IMR-90 (cell line): Measurements from ENCODE around the gene RARB. TPM values are rescaled to one million over a fixed set of nuclear protein-coding genes. Genes with fewer than 3 reads are reported as not detected.

Experiments
- ATAC-seq: fragments of 200-7000 bp; cut with Tn5 transposase; 2 replicates; pipeline ENCODE4 v1.9.1; 2020; ENCODE audit warnings: low read depth, mild to moderate bottlenecking, moderate library complexity
- BruUV-seq: library from RNA; stranded (reverse); fragments of 400-500 nt; replicated peaks from 2 replicates; lab custom pipeline; 2021; lab: Mats Ljungman, UMichigan
- CTCF ChIA-PET: fragments of 300-600 bp; formaldehyde crosslinking; extraction: SDS; loops from one replicate; lab custom pipeline; 2021; ENCODE audit warnings: antibody characterized with exemption; lab: Yijun Ruan, JAX
- POLR2A ChIA-PET: fragments of 300-600 bp; sonication (Branson Sonifier 250); formaldehyde crosslinking; loops from one replicate; lab custom pipeline; 2022; ENCODE audit warnings: antibody characterized with exemption; ENCODE audit not compliant: unreplicated experiment; lab: Charles Lee
- DNase-seq: peaks from one replicate; pipeline ENCODE4 v3.0.0; 2013
- H2AFZ ChIP-seq: replicated peaks from 2 replicates; pipeline ENCODE3; 2013; ENCODE audit warnings: low read length, mild to moderate bottlenecking; ENCODE audit not compliant: poor library complexity
- H2AK5ac ChIP-seq: 2 replicates; pipeline ENCODE4 v1.6.1; 2013; ENCODE audit warnings: low read depth, low read length, inconsistent platforms
- H2AK9ac ChIP-seq: replicated peaks from 2 replicates; pipeline ENCODE3; 2013; ENCODE audit warnings: mild to moderate bottlenecking, low read depth, low read length, moderate library complexity; ENCODE audit not compliant: poor library complexity
- H2BK120ac ChIP-seq: 2 replicates; pipeline ENCODE4 v1.6.1; 2013; ENCODE audit warnings: low read depth, low read length, inconsistent platforms
- H2BK15ac ChIP-seq: 3 replicates; pipeline ENCODE4 v1.6.1; 2013; ENCODE audit warnings: low read depth, low read length, inconsistent platforms
- H2BK20ac ChIP-seq: 2 replicates; pipeline ENCODE4 v1.6.1; 2013; ENCODE audit warnings: low read depth, mild to moderate bottlenecking, inconsistent platforms, low read length, moderate library complexity
- H2BK5ac ChIP-seq: 2 replicates; pipeline ENCODE4 v1.6.1; 2013; ENCODE audit warnings: mild to moderate bottlenecking, low read depth, low read length, inconsistent platforms; ENCODE audit not compliant: poor library complexity, severe bottlenecking
- H3K14ac ChIP-seq: replicated peaks from 2 replicates; pipeline ENCODE4 v1.6.1; 2013; ENCODE audit warnings: low read depth, low read length, inconsistent platforms
- H3K18ac ChIP-seq: 2 replicates; pipeline ENCODE4 v1.6.1; 2013; ENCODE audit warnings: low read depth, low read length, control low read depth
- H3K23ac ChIP-seq: 2 replicates; pipeline ENCODE4 v1.6.1; 2013; ENCODE audit warnings: low read depth, low read length, inconsistent platforms
- H3K27ac ChIP-seq: 2 replicates; pipeline ENCODE4 v1.5.1; 2013; ENCODE audit warnings: mild to moderate bottlenecking, control low read depth, low read length; ENCODE audit not compliant: insufficient read depth
- H3K27me3 ChIP-seq: 2 replicates; pipeline ENCODE4 v1.6.1; 2013; ENCODE audit warnings: low read length; ENCODE audit not compliant: control insufficient read depth, insufficient read depth
- H3K36me3 ChIP-seq: 2 replicates; pipeline ENCODE4 v1.6.1; 2013; ENCODE audit warnings: low read length, mixed read lengths; ENCODE audit not compliant: control insufficient read depth, insufficient read depth
- H3K4ac ChIP-seq: 2 replicates; pipeline ENCODE4 v1.6.1; 2013; ENCODE audit warnings: low read depth, low read length, inconsistent platforms
- H3K4me1 ChIP-seq: 2 replicates; pipeline ENCODE4 v1.6.1; 2013; ENCODE audit warnings: low read length, mixed read lengths; ENCODE audit not compliant: control insufficient read depth, insufficient read depth
- H3K4me2 ChIP-seq: 2 replicates; pipeline ENCODE4 v1.6.1; 2013; ENCODE audit warnings: low read depth, mild to moderate bottlenecking, control low read depth, low read length, moderate library complexity
- H3K4me3 ChIP-seq: 2 replicates; pipeline ENCODE4 v1.5.1; 2013; ENCODE audit warnings: low read depth, mild to moderate bottlenecking, control low read depth, low read length, moderate library complexity; ENCODE audit not compliant: insufficient read depth
- H3K56ac ChIP-seq: 2 replicates; pipeline ENCODE4 v1.6.1; 2013; ENCODE audit warnings: low read length, inconsistent platforms; ENCODE audit not compliant: insufficient read depth; ENCODE audit errors: extremely low read depth
- H3K79me1 ChIP-seq, 2 experiments: 2 replicates each; pipeline ENCODE4 v1.6.1; 2013; ENCODE audit warnings: low read length in 2 of 2, inconsistent platforms in 1 of 2, low read depth in 1 of 2
- H3K9ac ChIP-seq: 2 replicates; pipeline ENCODE4 v1.6.1; 2013; ENCODE audit warnings: low read depth, low read length, control low read depth
- H3K9me1 ChIP-seq: 2 replicates; pipeline ENCODE4 v1.6.1; 2013; ENCODE audit warnings: low read length, inconsistent platforms; ENCODE audit not compliant: insufficient read depth
- H3K9me3 ChIP-seq: 2 replicates; pipeline ENCODE4 v1.6.1; 2013; ENCODE audit warnings: low read length; ENCODE audit not compliant: control insufficient read depth, insufficient read depth
- H4K20me1 ChIP-seq: 2 replicates; pipeline ENCODE4 v1.6.1; 2013; ENCODE audit warnings: low read length, inconsistent platforms; ENCODE audit not compliant: insufficient read depth
- H4K5ac ChIP-seq: 2 replicates; pipeline ENCODE4 v1.6.1; 2013; ENCODE audit warnings: mild to moderate bottlenecking, low read depth, low read length, control low read depth
- H4K8ac ChIP-seq, 2 experiments: 2 replicates each; pipeline ENCODE4 v1.6.1; 2013; ENCODE audit warnings: low read depth in 2 of 2, low read length in 2 of 2, control low read depth in 1 of 2, inconsistent platforms in 1 of 2
- H4K91ac ChIP-seq: 2 replicates; pipeline ENCODE4 v1.6.1; 2013; ENCODE audit warnings: low read depth, low read length, inconsistent platforms; ENCODE audit not compliant: insufficient read depth
- CEBPB ChIP-seq: IDR thresholded peaks from 2 replicates; pipeline ENCODE4 v1.6.1; 2012; ENCODE audit warnings: low read depth, low read length, improper control_type of control experiment
- FOS ChIP-seq: fragments of 150-350 bp; IDR thresholded peaks from 2 replicates; pipeline ENCODE4 v1.6.1; 2016; ENCODE audit warnings: low read depth, low read length
- MAFK ChIP-seq: IDR thresholded peaks from 2 replicates; pipeline ENCODE4 v1.6.1; 2012; ENCODE audit warnings: low read depth, low read length, improper control_type of control experiment
- NFE2L2 ChIP-seq: fragments of 150-350 bp; IDR thresholded peaks from 2 replicates; pipeline ENCODE4 v1.6.1; 2016; ENCODE audit warnings: low read depth, mild to moderate bottlenecking, low read length
- RAD21 ChIP-seq: IDR thresholded peaks from 2 replicates; pipeline ENCODE4 v1.6.1; 2012; ENCODE audit warnings: low read length, improper control_type of control experiment
- WGBS, 2 experiments: methylation state at CpG; one replicate each; pipeline versions ENCODE4 v1.1.5 to v1.1.7; 2013; ENCODE audit warnings: missing lambda C conversion rate in 2 of 2; ENCODE audit not compliant: insufficient read length in 1 of 2; ENCODE audit errors: extremely low coverage in 2 of 2; 5-methylcytosine and 5-hydroxymethylcytosine counted together
- dilution Hi-C: fragments of 300-500 bp; cut with HindIII; formaldehyde crosslinking; loops from one replicate; pipeline ENCODE4 v1.14.3; 2018; ENCODE audit warnings: low sequenced_read_pairs; ENCODE audit not compliant: unreplicated experiment
- in situ Hi-C: fragments of 300-500 bp; cut with MboI; formaldehyde crosslinking; loops from 3 replicates; pipeline ENCODE4 v1.14.3; 2019; ENCODE audit warnings: low sequenced_read_pairs, inconsistent platforms, mixed read lengths
- intact Hi-C: fragments of 100-400 bp; cut with micrococcal nuclease; formaldehyde crosslinking; loops from 2 replicates; pipeline ENCODE4 v1.10.0; 2022
- polyA plus RNA-seq, 3 experiments: library from polyadenylated mRNA; depleted of rRNA; stranded (reverse); fragments of >200 nt; gene quantifications; 2 replicates each; pipeline ENCODE4 v1.2.3, GENCODE V29; 2012; ENCODE audit warnings: low replicate concordance in 1 of 3
- total RNA-seq: library from RNA; depleted of rRNA; stranded (reverse); fragments of >200 nt; gene quantifications from 2 replicates; pipeline ENCODE4 v1.2.3, GENCODE V29; 2012
- TF ChIP-seq, protein P1 (sequence below): fragments of 150-350 bp; IDR thresholded peaks from 2 replicates; pipeline ENCODE4 v1.6.1; 2017; ENCODE audit warnings: mild to moderate bottlenecking, antibody characterized with exemption, low read length, low read depth
- TF ChIP-seq, protein P2 (sequence below): fragments of 150-350 bp; IDR thresholded peaks from 2 replicates; pipeline ENCODE4 v1.6.1; 2016; ENCODE audit warnings: low read depth, mild to moderate bottlenecking, low read length, moderate library complexity, borderline replicate concordance
- TF ChIP-seq, protein P3 (sequence below): conservative IDR thresholded peaks from 2 replicates; pipeline ENCODE4 v1.5.1; 2012; ENCODE audit warnings: mild to moderate bottlenecking, low read depth, low read length, improper control_type of control experiment

Gene RARB
- total and polyA plus RNA-seq, 2 of the 4 experiments (the other 2 are of a cell fraction) = 0.53 to 1.4 TPM

DNA sequence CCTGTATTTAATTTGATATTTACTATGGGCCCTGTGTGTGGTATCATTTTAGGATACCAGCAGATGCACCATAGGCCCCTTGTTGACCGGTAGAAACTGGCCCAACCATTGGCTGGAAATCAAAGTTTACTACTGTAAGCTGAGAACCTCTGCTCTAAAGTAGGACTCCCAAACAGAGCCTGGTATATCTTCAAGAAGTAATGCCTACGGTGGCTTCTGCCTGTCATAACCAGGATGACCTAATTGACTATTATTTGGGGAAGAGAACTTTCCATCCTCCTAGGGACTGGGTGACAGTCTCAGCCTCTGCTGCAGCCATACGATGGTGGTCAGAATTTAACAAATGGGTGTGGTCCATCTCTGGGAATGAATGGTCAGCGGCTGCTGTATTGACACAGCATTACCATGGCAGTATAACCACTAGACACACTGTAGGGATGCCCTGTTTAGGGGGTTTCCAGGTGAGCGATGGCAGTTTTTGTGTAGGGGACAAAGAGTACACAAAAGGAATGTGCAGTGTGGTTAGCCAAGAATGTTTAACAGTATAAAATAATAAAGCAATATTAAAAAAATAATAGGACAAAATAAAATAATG is 37.3 kb downstream of the RARB start:
- in situ Hi-C loops (no loop called here), intact Hi-C loops (no loop called here), dilution Hi-C loops (no loop called here)
- no peak overlapping the region for H4K91ac ChIP-seq
- no peak overlapping the region for H2AK9ac ChIP-seq
- H3K23ac ChIP-seq = no peak overlapping the region
- no peak overlapping the region for H2BK15ac ChIP-seq
- no peak overlapping the region for H3K4ac ChIP-seq
- ATAC-seq (no peak), DNase-seq (no peak)
- no peak overlapping the region for H3K4me2 ChIP-seq
- H2BK120ac ChIP-seq = no peak overlapping the region
- H3K36me3 ChIP-seq = no peaks in the 10 kb centered on the region
- no peak overlapping the region for H3K56ac ChIP-seq
- H3K27ac ChIP-seq = no peak overlapping the region
- ChIA-PET POLR2A (no interaction called here), CTCF (no interaction called here)
- no peak overlapping the region for H2BK20ac ChIP-seq
- no peaks in the 10 kb centered on the region for H3K9me3 ChIP-seq
- H3K9me1 ChIP-seq = no peaks in the 10 kb centered on the region
- TF ChIP-seq, protein P1, sequence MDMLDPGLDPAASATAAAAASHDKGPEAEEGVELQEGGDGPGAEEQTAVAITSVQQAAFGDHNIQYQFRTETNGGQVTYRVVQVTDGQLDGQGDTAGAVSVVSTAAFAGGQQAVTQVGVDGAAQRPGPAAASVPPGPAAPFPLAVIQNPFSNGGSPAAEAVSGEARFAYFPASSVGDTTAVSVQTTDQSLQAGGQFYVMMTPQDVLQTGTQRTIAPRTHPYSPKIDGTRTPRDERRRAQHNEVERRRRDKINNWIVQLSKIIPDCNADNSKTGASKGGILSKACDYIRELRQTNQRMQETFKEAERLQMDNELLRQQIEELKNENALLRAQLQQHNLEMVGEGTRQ = no peak
- TF ChIP-seq CEBPB (no peak), NFE2L2 (no peak), FOS (no peak), MAFK (no peak), RAD21 (no peak)
- TF ChIP-seq, protein P2, sequence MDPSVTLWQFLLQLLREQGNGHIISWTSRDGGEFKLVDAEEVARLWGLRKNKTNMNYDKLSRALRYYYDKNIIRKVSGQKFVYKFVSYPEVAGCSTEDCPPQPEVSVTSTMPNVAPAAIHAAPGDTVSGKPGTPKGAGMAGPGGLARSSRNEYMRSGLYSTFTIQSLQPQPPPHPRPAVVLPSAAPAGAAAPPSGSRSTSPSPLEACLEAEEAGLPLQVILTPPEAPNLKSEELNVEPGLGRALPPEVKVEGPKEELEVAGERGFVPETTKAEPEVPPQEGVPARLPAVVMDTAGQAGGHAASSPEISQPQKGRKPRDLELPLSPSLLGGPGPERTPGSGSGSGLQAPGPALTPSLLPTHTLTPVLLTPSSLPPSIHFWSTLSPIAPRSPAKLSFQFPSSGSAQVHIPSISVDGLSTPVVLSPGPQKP = no peak
- TF ChIP-seq, protein P3, sequence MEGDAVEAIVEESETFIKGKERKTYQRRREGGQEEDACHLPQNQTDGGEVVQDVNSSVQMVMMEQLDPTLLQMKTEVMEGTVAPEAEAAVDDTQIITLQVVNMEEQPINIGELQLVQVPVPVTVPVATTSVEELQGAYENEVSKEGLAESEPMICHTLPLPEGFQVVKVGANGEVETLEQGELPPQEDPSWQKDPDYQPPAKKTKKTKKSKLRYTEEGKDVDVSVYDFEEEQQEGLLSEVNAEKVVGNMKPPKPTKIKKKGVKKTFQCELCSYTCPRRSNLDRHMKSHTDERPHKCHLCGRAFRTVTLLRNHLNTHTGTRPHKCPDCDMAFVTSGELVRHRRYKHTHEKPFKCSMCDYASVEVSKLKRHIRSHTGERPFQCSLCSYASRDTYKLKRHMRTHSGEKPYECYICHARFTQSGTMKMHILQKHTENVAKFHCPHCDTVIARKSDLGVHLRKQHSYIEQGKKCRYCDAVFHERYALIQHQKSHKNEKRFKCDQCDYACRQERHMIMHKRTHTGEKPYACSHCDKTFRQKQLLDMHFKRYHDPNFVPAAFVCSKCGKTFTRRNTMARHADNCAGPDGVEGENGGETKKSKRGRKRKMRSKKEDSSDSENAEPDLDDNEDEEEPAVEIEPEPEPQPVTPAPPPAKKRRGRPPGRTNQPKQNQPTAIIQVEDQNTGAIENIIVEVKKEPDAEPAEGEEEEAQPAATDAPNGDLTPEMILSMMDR = no peak
- H3K4me3 ChIP-seq = no peak overlapping the region
- H3K18ac ChIP-seq = no peak overlapping the region
- no peaks in the 10 kb centered on the region for H3K4me1 ChIP-seq
- H3K9ac ChIP-seq = no peak overlapping the region
- H4K20me1 ChIP-seq = no peaks in the 10 kb centered on the region
- no peak overlapping the region for H4K5ac ChIP-seq
- WGBS, 2 experiments = 100% methylated on average over 2 of the region's 5 CpGs; no CpG with 5 or more reads in 1 of the 2 experiments
- no peak overlapping the region for H2BK5ac ChIP-seq
- no peak overlapping the region for H2AK5ac ChIP-seq
- H3K79me1 ChIP-seq = no peaks in the 10 kb centered on the region
- no peaks in the 10 kb centered on the region for H3K27me3 ChIP-seq
- H3K14ac ChIP-seq = no peak overlapping the region
- H2AFZ ChIP-seq = no peak overlapping the region
- BruUV-seq = no TSS peak
- H4K8ac ChIP-seq = no peak overlapping the region
